ENCODE results near the gene POLR3B. TPM values are rescaled to one million over a fixed set of nuclear protein-coding genes. Genes with fewer than 3 reads are reported as not detected.

The POLR3B gene
- total and polyA plus RNA-seq, 2 of the 13 experiments (the other 11 are each of a cell fraction or from before 2014, with no cell fraction given), result 4.8 to 13.1 TPM

DNA sequence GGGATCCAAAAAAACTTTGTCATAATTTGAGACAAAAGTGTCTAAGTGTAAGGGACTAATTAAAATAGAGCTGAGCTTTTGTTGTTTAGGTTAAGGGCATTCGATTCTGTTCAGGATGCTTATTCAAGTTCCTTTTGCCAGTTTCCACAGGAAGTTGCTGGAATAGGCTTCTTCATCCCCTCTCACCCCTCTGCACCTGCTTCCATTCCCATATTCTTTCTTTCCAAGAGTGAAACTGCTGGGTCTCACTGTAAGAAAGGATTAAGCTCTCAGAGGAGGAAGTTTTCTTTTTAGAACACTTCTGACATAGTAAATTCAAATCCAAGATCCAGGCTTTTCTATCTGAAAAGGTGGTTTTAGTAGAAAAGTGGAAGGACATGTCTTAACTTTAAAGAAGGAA lies 61.4 kb downstream of the POLR3B start:
- FAIRE-seq (no peak), DNase-seq (ENCODE audit: low spot score) (no peak), ATAC-seq (no peak)
- in situ Hi-C loops (cut with HindIII; ENCODE audit: extremely low pct_ligation_motif_present, low pct_unique_long_range_greater_than_20kb) (no loop called here), intact Hi-C loops (cut with micrococcal nuclease; ENCODE audit: unreplicated experiment) (no loop called here)
- Histone ChIP-seq H3K79me2 (ENCODE audit: insufficient read depth, low read length) (no peaks in the 10 kb centered on the region), H3K9ac (ENCODE audit: insufficient read depth, low read depth, low read length) (no peak overlapping the region), H3K27ac (ENCODE audit: extremely low read length, insufficient read depth, low read length) (peak overlapping the region; percentile 57), H3K9me3 (ENCODE audit: low read length) (no peaks in the 10 kb centered on the region), H4K20me1 (ENCODE audit: insufficient read depth, low read length) (no peaks in the 10 kb centered on the region), H3K4me1 (ENCODE audit: insufficient read depth, low read length) (peaks cover 21% of the 10 kb centered on the region), H3K4me2 (ENCODE audit: low read depth, low read length) (peak overlapping the region; percentile 20; the same call in 1 of the 2 replicates), H3K27me3 (ENCODE audit: control insufficient read depth in 1 of 2, insufficient read depth in 2 of 2, low read length in 2 of 2) (no peaks in the 10 kb centered on the region), H2AFZ (ENCODE audit: low read length) (no peak overlapping the region), H3K4me3 (replicated peaks in 1 of 3; ENCODE audit: insufficient read depth in 1 of 3, low read depth in 2 of 3, low read length in 3 of 3) (no peak overlapping the region), H3K36me3 (replicated peaks in 1 of 2; ENCODE audit: control insufficient read depth in 1 of 2, insufficient read depth in 2 of 2, low read length in 2 of 2) (peaks cover 1 to 10% of the 10 kb centered on the region in 2 experiments; a peak in 2 of 5 replicates)
- TF ChIP-seq GZF1 (CRISPR knock-in tag; IDR thresholded peaks at IDR 0.05), result no peak
- no peak for TF ChIP-seq TBX3 (IDR thresholded peaks at IDR 0.05; ENCODE audit: borderline replicate concordance)
- TF ChIP-seq PHF5A (CRISPR knock-in tag; IDR thresholded peaks at IDR 0.05; ENCODE audit: low read depth, unreplicated experiment), result no peak
- no peak for TF ChIP-seq ZNF788 (CRISPR knock-in tag; IDR thresholded peaks at IDR 0.05; ENCODE audit: borderline replicate concordance)
- TF ChIP-seq, protein P1, sequence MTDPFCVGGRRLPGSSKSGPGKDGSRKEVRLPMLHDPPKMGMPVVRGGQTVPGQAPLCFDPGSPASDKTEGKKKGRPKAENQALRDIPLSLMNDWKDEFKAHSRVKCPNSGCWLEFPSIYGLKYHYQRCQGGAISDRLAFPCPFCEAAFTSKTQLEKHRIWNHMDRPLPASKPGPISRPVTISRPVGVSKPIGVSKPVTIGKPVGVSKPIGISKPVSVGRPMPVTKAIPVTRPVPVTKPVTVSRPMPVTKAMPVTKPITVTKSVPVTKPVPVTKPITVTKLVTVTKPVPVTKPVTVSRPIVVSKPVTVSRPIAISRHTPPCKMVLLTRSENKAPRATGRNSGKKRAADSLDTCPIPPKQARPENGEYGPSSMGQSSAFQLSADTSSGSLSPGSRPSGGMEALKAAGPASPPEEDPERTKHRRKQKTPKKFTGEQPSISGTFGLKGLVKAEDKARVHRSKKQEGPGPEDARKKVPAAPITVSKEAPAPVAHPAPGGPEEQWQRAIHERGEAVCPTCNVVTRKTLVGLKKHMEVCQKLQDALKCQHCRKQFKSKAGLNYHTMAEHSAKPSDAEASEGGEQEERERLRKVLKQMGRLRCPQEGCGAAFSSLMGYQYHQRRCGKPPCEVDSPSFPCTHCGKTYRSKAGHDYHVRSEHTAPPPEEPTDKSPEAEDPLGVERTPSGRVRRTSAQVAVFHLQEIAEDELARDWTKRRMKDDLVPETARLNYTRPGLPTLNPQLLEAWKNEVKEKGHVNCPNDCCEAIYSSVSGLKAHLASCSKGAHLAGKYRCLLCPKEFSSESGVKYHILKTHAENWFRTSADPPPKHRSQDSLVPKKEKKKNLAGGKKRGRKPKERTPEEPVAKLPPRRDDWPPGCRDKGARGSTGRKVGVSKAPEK (CRISPR knock-in tag; IDR thresholded peaks at IDR 0.05; ENCODE audit: borderline replicate concordance), result no peak
- TF ChIP-seq CCAR2 (optimal IDR thresholded peaks at IDR 0.05; ENCODE audit: low read depth, low read length), result no peak
- TF ChIP-seq ELF1 (CRISPR knock-in tag; IDR thresholded peaks at IDR 0.05), result no peak
- no peak for TF ChIP-seq ZNF3 (CRISPR knock-in tag; IDR thresholded peaks at IDR 0.05)
- no peak for TF ChIP-seq ZFP1 (CRISPR knock-in tag; IDR thresholded peaks at IDR 0.05)
- no peak for TF ChIP-seq SNRNP70 (IDR thresholded peaks at IDR 0.05; ENCODE audit: low read depth, low read length)
- no peak for TF ChIP-seq RNF2 (conservative IDR thresholded peaks at IDR 0.05; ENCODE audit: low read depth)
- TF ChIP-seq ZKSCAN8 (CRISPR knock-in tag; IDR thresholded peaks at IDR 0.05; ENCODE audit: borderline replicate concordance), result no peak
- POLR2A ChIA-PET, result interaction anchor here (0.7 to 1.9 kb wide), 2 partner anchors 61 to 339 kb away, joined by 3 to 5 read pairs; partner anchors contain the start of gene POLR3B
- WGBS (ENCODE audit: low lambda C conversion rate), result 100% methylated on average over 1 of the region's 1 CpG
- BruUV-seq (replicated peaks), result no TSS peak
- CTCF ChIA-PET (ENCODE audit: low intra/inter-chr PET ratio, low total read pairs), result no interaction called here
